A673 (cell line): ENCODE data around the gene STC2. TPM values are rescaled to one million over a fixed set of nuclear protein-coding genes. Genes with fewer than 3 reads are reported as not detected.

Experiments
- BruUV-seq: library from RNA; stranded (reverse); fragments of 400-500 nt; replicated peaks from 2 replicates; lab custom pipeline; 2021; lab: Mats Ljungman, UMichigan
- CTCF ChIA-PET: fragments of 300-600 bp; sonication (Branson Sonifier 250); formaldehyde crosslinking; loops from one replicate; lab custom pipeline; 2022; ENCODE audit warnings: antibody characterized with exemption; lab: Charles Lee
- POLR2A ChIA-PET: fragments of 300-600 bp; sonication (Branson Sonifier 250); formaldehyde crosslinking; loops from one replicate; lab custom pipeline; 2022; ENCODE audit warnings: antibody characterized with exemption; ENCODE audit not compliant: low non-redundant PET; lab: Charles Lee
- DNase-seq: peaks from one replicate; pipeline ENCODE4 v3.0.0-alpha.2; 2015; ENCODE audit warnings: low spot score
- H3K27ac ChIP-seq: fragments of 200-600 bp; sonication (generic); 2 replicates; pipeline ENCODE4 v1.5.1; 2016; ENCODE audit warnings: mixed run types, low read depth, mild to moderate bottlenecking, mixed read lengths, antibody characterized with exemption, low read length; ENCODE audit not compliant: poor library complexity, severe bottlenecking
- H3K27me3 ChIP-seq: fragments of 200-600 bp; sonication (generic); replicated peaks from 2 replicates; pipeline ENCODE4 v1.6.1; 2017; ENCODE audit warnings: mixed run types, low read depth, mild to moderate bottlenecking, mixed read lengths, antibody characterized with exemption, low read length; ENCODE audit not compliant: insufficient read depth, poor library complexity
- H3K36me3 ChIP-seq: fragments of 200-600 bp; sonication (generic); 2 replicates; pipeline ENCODE4 v1.6.1; 2016; ENCODE audit warnings: mixed run types, mild to moderate bottlenecking, mixed read lengths, antibody characterized with exemption, low read length; ENCODE audit not compliant: insufficient read depth, poor library complexity, severe bottlenecking
- H3K4me1 ChIP-seq: fragments of 200-600 bp; sonication (generic); 2 replicates; pipeline ENCODE4 v1.6.1; 2017; ENCODE audit warnings: mixed run types, mild to moderate bottlenecking, mixed read lengths, antibody characterized with exemption, low read length; ENCODE audit not compliant: insufficient read depth, poor library complexity, severe bottlenecking
- H3K4me3 ChIP-seq: fragments of 200-600 bp; sonication (generic); 2 replicates; pipeline ENCODE4 v1.5.1; 2016; ENCODE audit warnings: low read depth, mixed run types, mild to moderate bottlenecking, mixed read lengths, low read length; ENCODE audit not compliant: poor library complexity, severe bottlenecking
- H3K9me3 ChIP-seq: fragments of 200-600 bp; sonication (generic); 2 replicates; pipeline ENCODE4 v1.6.1; 2016; ENCODE audit warnings: mixed run types, low read depth, mild to moderate bottlenecking, mixed read lengths, antibody characterized with exemption, low read length; ENCODE audit not compliant: poor library complexity, severe bottlenecking
- EZH2 ChIP-seq: fragments of 200-600 bp; sonication (generic); IDR thresholded peaks from 2 replicates; pipeline ENCODE4 v1.6.1; 2017; ENCODE audit warnings: borderline replicate concordance, low read depth, mild to moderate bottlenecking, mixed read lengths, antibody characterized with exemption, low read length; ENCODE audit not compliant: poor library complexity, severe bottlenecking
- intact Hi-C: fragments of 100-400 bp; cut with micrococcal nuclease; formaldehyde crosslinking; loops from one replicate; pipeline ENCODE4 v1.10.0; 2022; ENCODE audit not compliant: unreplicated experiment
- total RNA-seq: library from RNA; stranded (reverse); gene quantifications from 2 replicates; pipeline ENCODE4 v1.2.3, GENCODE V29; 2021
- TF ChIP-seq, protein P1 (sequence below): fragments of 300-800, 200-600 bp; sonication (generic); conservative IDR thresholded peaks from 2 replicates; pipeline ENCODE4 v1.5.1; 2017; ENCODE audit warnings: low read depth, mild to moderate bottlenecking, antibody characterized with exemption, low read length, moderate library complexity, mixed read lengths

The STC2 gene
- total RNA-seq, 1 experiment from 2014 or later, result 19.2 TPM

DNA sequence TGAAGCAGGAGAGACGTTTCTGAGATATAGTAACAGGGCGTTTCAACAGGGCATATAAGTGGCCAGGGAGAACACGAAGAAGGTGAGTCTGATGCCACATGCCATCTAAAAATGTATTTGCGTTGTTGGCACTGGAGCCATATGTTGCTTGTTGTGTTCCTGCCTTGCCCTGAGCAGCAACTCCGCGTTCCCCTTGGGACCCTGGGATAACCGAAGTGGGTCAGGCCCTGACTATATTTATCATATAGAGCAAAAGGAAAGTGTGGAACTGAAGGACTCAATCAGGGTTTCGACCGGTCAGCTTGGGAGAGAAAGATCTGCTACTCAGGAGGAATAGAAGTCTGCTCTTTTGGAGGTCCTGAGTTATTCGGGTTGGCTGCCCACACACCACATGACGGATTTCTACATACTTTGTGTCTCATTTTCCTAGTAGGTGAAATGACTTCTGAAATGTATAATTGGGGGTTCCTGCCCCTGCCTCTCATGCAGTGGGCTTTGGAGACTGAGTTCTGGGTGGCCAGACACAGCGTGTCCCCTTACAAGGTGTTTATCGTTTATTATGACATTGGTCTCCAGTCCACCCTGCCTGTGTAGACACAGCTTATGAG is 3.0 kb downstream of the STC2 start:
- H3K36me3 ChIP-seq, result peaks cover 38% of the 10 kb centered on the region
- no peaks in the 10 kb centered on the region for H3K27me3 ChIP-seq
- ChIA-PET CTCF (no interaction called here), POLR2A (no interaction called here)
- H3K27ac ChIP-seq, result peak overlapping the region; percentile 74
- no peak for DNase-seq
- intact Hi-C loops, result loop anchor here (5.0 kb wide), 2 partner anchors 343 to 618 kb away; partner anchors contain the start of gene ATP6V0E1
- no TSS peak for BruUV-seq
- no peaks in the 10 kb centered on the region for H3K9me3 ChIP-seq
- TF ChIP-seq, protein P1, sequence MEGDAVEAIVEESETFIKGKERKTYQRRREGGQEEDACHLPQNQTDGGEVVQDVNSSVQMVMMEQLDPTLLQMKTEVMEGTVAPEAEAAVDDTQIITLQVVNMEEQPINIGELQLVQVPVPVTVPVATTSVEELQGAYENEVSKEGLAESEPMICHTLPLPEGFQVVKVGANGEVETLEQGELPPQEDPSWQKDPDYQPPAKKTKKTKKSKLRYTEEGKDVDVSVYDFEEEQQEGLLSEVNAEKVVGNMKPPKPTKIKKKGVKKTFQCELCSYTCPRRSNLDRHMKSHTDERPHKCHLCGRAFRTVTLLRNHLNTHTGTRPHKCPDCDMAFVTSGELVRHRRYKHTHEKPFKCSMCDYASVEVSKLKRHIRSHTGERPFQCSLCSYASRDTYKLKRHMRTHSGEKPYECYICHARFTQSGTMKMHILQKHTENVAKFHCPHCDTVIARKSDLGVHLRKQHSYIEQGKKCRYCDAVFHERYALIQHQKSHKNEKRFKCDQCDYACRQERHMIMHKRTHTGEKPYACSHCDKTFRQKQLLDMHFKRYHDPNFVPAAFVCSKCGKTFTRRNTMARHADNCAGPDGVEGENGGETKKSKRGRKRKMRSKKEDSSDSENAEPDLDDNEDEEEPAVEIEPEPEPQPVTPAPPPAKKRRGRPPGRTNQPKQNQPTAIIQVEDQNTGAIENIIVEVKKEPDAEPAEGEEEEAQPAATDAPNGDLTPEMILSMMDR, result no peak
- TF ChIP-seq EZH2, result no peak
- H3K4me3 ChIP-seq, result peak overlapping the region; percentile 85
- peaks cover 40% of the 10 kb centered on the region for H3K4me1 ChIP-seq

DNA sequence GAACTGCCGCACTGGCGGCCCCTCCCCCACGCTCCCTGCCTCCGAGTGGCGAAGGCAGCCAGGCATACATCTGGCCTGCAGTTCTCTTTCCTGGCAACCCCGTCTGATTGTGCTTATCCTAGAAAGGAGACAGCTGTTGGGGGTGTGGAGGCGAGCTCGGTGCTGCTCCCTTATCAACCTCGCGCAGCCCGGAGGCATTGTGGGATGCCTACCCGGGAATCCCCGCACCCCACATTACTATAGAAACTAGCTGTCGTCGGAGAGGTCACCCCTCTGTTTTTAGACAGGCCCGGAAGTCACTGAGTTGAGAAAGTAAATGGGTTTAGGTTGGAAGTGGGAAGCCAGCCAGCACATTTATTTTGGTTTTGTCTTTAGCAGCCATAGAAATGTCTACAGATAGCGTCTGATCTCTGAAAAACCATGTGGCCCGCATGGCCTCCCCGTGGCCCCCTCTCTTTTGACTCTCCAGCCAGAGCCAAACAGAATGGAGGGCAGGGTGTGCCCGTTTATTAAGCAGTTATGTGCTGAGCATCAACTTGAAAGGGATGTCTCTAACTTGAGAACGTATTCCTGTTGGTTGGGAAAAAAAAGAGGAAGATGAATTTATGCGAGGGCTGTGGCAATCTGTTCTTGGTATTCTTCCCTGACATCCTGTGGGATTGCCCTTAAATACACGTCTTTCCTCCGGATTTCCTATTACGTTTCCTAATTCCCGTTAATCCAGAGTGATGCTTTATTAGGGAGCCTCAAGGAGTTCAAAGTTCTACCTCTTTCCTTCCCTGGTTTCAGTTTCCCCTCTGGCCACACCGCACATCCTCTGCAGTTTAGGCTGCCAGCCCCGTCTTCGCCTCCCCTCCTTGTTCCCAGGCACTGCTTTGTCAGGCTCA is 3.9 kb downstream of the STC2 start:
- H3K36me3 ChIP-seq, result peaks cover 46% of the 10 kb centered on the region
- peak overlapping the region; percentile 74 for H3K27ac ChIP-seq
- intact Hi-C loops, result loop anchor here (5.0 kb wide), 2 partner anchors 342 to 617 kb away; partner anchors contain the start of gene ATP6V0E1
- POLR2A ChIA-PET, result no interaction called here
- CTCF ChIA-PET, result interaction anchor here (0.6 kb wide), 1 partner anchor 19 kb away, joined by 3 read pairs; no protein-coding TSS in a partner anchor
- H3K4me1 ChIP-seq, result peaks cover 35% of the 10 kb centered on the region
- TF ChIP-seq EZH2, result no peak
- TF ChIP-seq, protein P1, result no peak
- H3K4me3 ChIP-seq, result peak overlapping the region; percentile 12
- BruUV-seq, result no TSS peak
- peak; percentile 92 for DNase-seq
- no peaks in the 10 kb centered on the region for H3K9me3 ChIP-seq
- no peaks in the 10 kb centered on the region for H3K27me3 ChIP-seq

DNA sequence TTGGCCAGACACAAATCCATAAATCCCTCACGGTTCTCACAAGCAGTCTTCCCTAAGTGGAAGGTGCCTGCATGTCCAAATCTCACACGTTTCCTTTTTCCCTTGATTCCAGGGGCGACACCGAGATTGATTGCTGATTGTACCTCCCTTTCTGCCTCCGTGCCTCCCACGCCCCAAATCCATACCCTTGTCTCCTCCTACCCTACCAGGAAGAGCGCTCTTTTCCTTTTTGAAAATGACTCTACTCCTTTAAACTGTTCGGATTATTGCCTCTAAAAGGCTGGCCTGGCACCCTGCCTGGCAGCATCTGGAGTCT is 4.5 kb downstream of the STC2 start:
- no peaks in the 10 kb centered on the region for H3K27me3 ChIP-seq
- peak overlapping the region; percentile 20 for H3K4me3 ChIP-seq
- no peaks in the 10 kb centered on the region for H3K9me3 ChIP-seq
- BruUV-seq, result no TSS peak
- peak overlapping the region; percentile 74 for H3K27ac ChIP-seq
- DNase-seq, result no peak
- TF ChIP-seq, protein P1, result no peak
- TF ChIP-seq EZH2, result no peak
- ChIA-PET CTCF (no interaction called here), POLR2A (no interaction called here)
- intact Hi-C loops, result no loop called here
- H3K4me1 ChIP-seq, result peaks cover 30% of the 10 kb centered on the region
- peaks cover 52% of the 10 kb centered on the region for H3K36me3 ChIP-seq
